ENCODE results near the gene FAM13C.

DNA sequence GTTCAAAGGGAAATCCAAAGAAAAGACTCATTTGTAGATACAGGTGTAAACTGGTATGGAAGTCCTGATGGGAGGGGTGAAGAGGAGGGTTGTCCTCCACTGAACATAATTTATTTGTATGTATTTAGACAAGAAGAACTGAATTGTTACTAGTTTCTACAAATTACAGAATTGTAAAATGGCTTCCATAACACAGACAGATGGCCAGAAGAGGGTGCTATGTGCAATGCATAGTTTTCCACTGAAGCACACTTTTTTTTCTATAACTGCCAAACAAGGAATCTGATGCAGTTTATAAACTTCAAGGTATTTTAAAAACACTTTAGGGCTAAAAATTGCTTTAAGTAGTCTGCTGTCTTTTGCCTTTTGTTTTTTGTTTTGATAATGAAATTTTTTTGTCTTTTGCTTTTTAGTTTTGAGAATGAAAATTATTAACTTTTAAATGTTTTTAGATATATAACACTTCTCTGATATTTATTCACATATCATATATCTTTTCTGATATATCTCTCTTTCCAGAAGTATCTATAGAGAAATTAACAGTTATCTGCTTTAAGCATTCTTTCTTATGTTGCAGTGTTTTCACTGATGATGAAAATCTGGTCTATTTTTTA is 127.4 kb downstream of the FAM13C start:
- TF ChIP-seq CTCF (IDR thresholded peaks at IDR 0.05) (peak; percentile 82), POLR2AphosphoS5 (IDR thresholded peaks at IDR 0.05; ENCODE audit: low read depth, low read length) (no peak), EP300 (IDR thresholded peaks at IDR 0.05; ENCODE audit: borderline replicate concordance in 1 of 2, low read depth in 1 of 2, low read length in 1 of 2) (no peak), FOXM1 (IDR thresholded peaks at IDR 0.05; ENCODE audit: low read depth) (no peak), REST (IDR thresholded peaks at IDR 0.05; ENCODE audit: low read depth, low read length) (no peak), EZH2phosphoT487 (IDR thresholded peaks at IDR 0.05; ENCODE audit: borderline replicate concordance, low read depth) (no peak)
- TF ChIP-seq, protein P1, sequence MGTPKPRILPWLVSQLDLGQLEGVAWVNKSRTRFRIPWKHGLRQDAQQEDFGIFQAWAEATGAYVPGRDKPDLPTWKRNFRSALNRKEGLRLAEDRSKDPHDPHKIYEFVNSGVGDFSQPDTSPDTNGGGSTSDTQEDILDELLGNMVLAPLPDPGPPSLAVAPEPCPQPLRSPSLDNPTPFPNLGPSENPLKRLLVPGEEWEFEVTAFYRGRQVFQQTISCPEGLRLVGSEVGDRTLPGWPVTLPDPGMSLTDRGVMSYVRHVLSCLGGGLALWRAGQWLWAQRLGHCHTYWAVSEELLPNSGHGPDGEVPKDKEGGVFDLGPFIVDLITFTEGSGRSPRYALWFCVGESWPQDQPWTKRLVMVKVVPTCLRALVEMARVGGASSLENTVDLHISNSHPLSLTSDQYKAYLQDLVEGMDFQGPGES (IDR thresholded peaks at IDR 0.05; ENCODE audit: low read depth, low read length) = no peak
